Omental fat pad (tissue), 4 donors: ENCODE data around the gene JUND. TPM values are rescaled to one million over a fixed set of nuclear protein-coding genes. Genes with fewer than 3 reads are reported as not detected.

Experiments used
- ATAC-seq: fragments of 150-250 bp; one replicate; pipeline ENCODE4 v1.9.1; 2016; ENCODE audit warnings: mild to moderate bottlenecking, moderate library complexity; ENCODE audit not compliant: low FRiP score
- DNase-seq: peaks from one replicate; pipeline ENCODE4 v3.0.0-alpha.2; 2019; ENCODE audit warnings: low spot score
- CTCF ChIP-seq, 3 donors: fragments of 450-650 bp; IDR thresholded peaks; one replicate each; pipeline ENCODE4 v1.5.1; 2016 to 2017; ENCODE audit warnings: antibody characterized with exemption in 3 of 3, mild to moderate bottlenecking in 3 of 3, moderate library complexity in 2 of 3
- small RNA-seq: library from RNA; depleted of rRNA; stranded (forward); fragments of <200 nt; gene quantifications from one replicate; pipeline ENCODE3, GENCODE V24; 2016
- total RNA-seq, 4 donors: library from RNA; depleted of rRNA; stranded (reverse); fragments of >200 nt; gene quantifications; one replicate each; pipeline ENCODE4 v1.1.0, GENCODE V29; 2016

The JUND gene
- total RNA-seq, 4 donors from 2014 or later = 398 to 859 (median 623) TPM

GRCh38 chr19:18233224-18233825 is 48.1 kb downstream of the JUND start:
- no peak for DNase-seq
- TF ChIP-seq CTCF (IDR thresholded peaks at IDR 0.05) = no peak
- ATAC-seq = no peak

- no peak for DNase-seq
- TF ChIP-seq CTCF (IDR thresholded peaks at IDR 0.05) = no peak
- no peak for ATAC-seq
Observed at GRCh38 chr19:18232540-18233223, 48.7 kb downstream of the JUND start.

GRCh38 chr19:18231775-18232174 is 49.6 kb downstream of the JUND start:
- DNase-seq = no peak
- no peak for TF ChIP-seq CTCF (IDR thresholded peaks at IDR 0.05)
- no peak for ATAC-seq

GRCh38 chr19:18230941-18231734 is 50.3 kb downstream of the JUND start:
- ATAC-seq (no peak), DNase-seq (no peak)
- no peak for TF ChIP-seq CTCF (IDR thresholded peaks at IDR 0.05)

- ATAC-seq = no peak
- no peak for DNase-seq
- no peak for TF ChIP-seq CTCF (IDR thresholded peaks at IDR 0.05)
Observed at GRCh38 chr19:18229915-18230314, 51.5 kb downstream of the JUND start.

Small RNA genes lying within 50 kb of the gene (small RNA-seq; reads per million reads assigned to genes)
- gene MIR3188 = not detected
- not detected for gene RPL39P38

Other genes with a start within 250 kb of the JUND start
- gene IL12RB1, start 194.7 kb downstream of the JUND start, total RNA-seq = 1 to 10 TPM; 1.1 to 4.4 (median 1.6) TPM
- gene MAST3, start 183.8 kb downstream of the JUND start, total RNA-seq = 10 to 100 TPM in 2 of 4 donors, 1 to 10 TPM in 2; 4.5 to 14.8 (median 8.9) TPM
- gene PIK3R2, start 128.5 kb downstream of the JUND start, total RNA-seq = 10 to 100 TPM in 1 of 4 donors, 1 to 10 TPM in 3; 6.3 to 11.7 (median 7.4) TPM
- 100 to 1,000 TPM in 2 of 4 donors, 10 to 100 TPM in 2; 74.8 to 466 (median 148) TPM for gene IFI30, start 107.8 kb downstream of the JUND start, total RNA-seq
- 10 to 100 TPM; 19.6 to 29.7 (median 22.5) TPM for gene MPV17L2, start 88.4 kb downstream of the JUND start, total RNA-seq
- gene RAB3A, start 77.6 kb downstream of the JUND start, total RNA-seq = 1 to 10 TPM in 1 of 4 donors, under 1 TPM in 1, not detected in 2; 0.63 to 2.0 TPM
- 1 to 10 TPM in 1 of 4 donors, under 1 TPM in 2, not detected in 1; 0.12 to 1.5 (median 0.63) TPM for gene PDE4C, start 55.2 kb downstream of the JUND start, total RNA-seq
- 10 to 100 TPM in 2 of 4 donors, 1 to 10 TPM in 2; 1.7 to 15.9 (median 7.4) TPM for gene IQCN, start 7.2 kb downstream of the JUND start, total RNA-seq
- gene LSM4, start 41.5 kb upstream of the JUND start, total RNA-seq = 100 to 1,000 TPM in 1 of 4 donors, 10 to 100 TPM in 3; 58.6 to 140 (median 93.1) TPM
- 10 to 100 TPM; 15.6 to 25.2 (median 18.0) TPM for gene PGPEP1, start 59.0 kb upstream of the JUND start, total RNA-seq
- 1 to 10 TPM; 1.9 to 4.6 (median 3.0) TPM for gene GDF15, start 104.5 kb upstream of the JUND start, total RNA-seq
- gene LRRC25, start 116.0 kb upstream of the JUND start, total RNA-seq = 10 to 100 TPM; 11.8 to 37.2 (median 28.8) TPM
- gene SSBP4, start 137.8 kb upstream of the JUND start, total RNA-seq = 10 to 100 TPM; 29.9 to 62.9 (median 43.7) TPM
- gene ISYNA1, start 156.5 kb upstream of the JUND start, total RNA-seq = 10 to 100 TPM; 20.0 to 36.7 (median 29.8) TPM
- gene ELL, start 240.4 kb upstream of the JUND start, total RNA-seq = 10 to 100 TPM; 18.1 to 43.1 (median 24.8) TPM